MM.1S (cell line): ENCODE data around the gene PLBD1.

Source experiments
- EZH2 ChIP-seq: fragments of 300-600 bp; sonication (generic); optimal IDR thresholded peaks from 2 replicates; pipeline ENCODE3; 2017; ENCODE audit warnings: low read depth, mild to moderate bottlenecking, antibody characterized with exemption, low read length, mixed read lengths
- TF ChIP-seq, protein P1 (sequence below): fragments of 300-600 bp; sonication (generic); IDR thresholded peaks from 2 replicates; pipeline ENCODE4 v1.5.1; 2016; ENCODE audit warnings: antibody characterized with exemption, low read length, mixed read lengths

DNA sequence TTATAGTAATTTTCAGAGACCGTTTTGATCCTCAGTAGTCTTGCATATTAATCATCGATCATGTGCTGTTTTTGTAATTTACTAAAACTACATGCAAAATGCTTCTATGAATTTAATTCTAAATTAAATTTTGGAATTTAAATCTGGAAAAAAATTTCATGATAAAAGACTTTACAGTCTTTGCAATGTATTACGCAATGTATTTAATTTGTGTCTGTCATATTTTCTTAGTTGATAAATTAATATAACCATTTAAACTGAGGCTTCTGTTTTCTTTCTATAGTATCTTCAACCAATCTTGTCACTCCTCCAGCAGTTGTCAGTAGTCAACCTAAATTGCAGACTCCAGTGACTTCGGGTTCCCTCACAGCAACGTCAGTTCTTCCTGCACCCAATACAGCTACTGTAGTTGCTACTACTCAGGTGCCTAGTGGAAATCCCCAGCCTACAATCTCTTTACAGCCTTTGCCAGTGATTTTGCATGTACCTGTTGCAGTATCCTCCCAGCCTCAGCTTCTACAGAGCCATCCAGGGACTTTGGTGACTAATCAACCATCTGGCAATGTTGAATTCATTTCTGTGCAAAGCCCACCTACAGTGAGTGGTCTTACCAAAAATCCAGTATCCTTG is 107.4 kb downstream of the PLBD1 start:
- TF ChIP-seq, protein P1, sequence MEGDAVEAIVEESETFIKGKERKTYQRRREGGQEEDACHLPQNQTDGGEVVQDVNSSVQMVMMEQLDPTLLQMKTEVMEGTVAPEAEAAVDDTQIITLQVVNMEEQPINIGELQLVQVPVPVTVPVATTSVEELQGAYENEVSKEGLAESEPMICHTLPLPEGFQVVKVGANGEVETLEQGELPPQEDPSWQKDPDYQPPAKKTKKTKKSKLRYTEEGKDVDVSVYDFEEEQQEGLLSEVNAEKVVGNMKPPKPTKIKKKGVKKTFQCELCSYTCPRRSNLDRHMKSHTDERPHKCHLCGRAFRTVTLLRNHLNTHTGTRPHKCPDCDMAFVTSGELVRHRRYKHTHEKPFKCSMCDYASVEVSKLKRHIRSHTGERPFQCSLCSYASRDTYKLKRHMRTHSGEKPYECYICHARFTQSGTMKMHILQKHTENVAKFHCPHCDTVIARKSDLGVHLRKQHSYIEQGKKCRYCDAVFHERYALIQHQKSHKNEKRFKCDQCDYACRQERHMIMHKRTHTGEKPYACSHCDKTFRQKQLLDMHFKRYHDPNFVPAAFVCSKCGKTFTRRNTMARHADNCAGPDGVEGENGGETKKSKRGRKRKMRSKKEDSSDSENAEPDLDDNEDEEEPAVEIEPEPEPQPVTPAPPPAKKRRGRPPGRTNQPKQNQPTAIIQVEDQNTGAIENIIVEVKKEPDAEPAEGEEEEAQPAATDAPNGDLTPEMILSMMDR: no peak
- TF ChIP-seq EZH2: no peak
